K562 (cell line): Measurements from ENCODE around the gene HSD17B3. TPM values are rescaled to one million over a fixed set of nuclear protein-coding genes. Genes with fewer than 3 reads are reported as not detected.

Source experiments
- ADNP ChIP-seq: fragments of 200-800 bp; sonication (Bioruptor generic); IDR thresholded peaks from 2 replicates; pipeline ENCODE4 v1.6.1; 2016; ENCODE audit warnings: missing genetic modification characterization, missing compliant biosample characterization
- BHLHE40 ChIP-seq: IDR thresholded peaks from 2 replicates; pipeline ENCODE4 v1.6.1; 2011; ENCODE audit warnings: low read length, improper control_type of control experiment
- COPS2 ChIP-seq: fragments of 450-650 bp; conservative IDR thresholded peaks from 2 replicates; pipeline ENCODE4 v1.6.1; 2016; ENCODE audit warnings: mild to moderate bottlenecking, moderate library complexity
- CREM ChIP-seq: IDR thresholded peaks from 2 replicates; pipeline ENCODE4 v1.6.1; 2014; ENCODE audit warnings: antibody characterized with exemption, low read depth
- E2F5 ChIP-seq: sonication (generic); formaldehyde crosslinking; IDR thresholded peaks from 2 replicates; pipeline ENCODE4 v1.8.0; 2022; ENCODE audit warnings: mild to moderate bottlenecking, missing genetic modification reagents
- EGR1 ChIP-seq: fragments of 450-650 bp; conservative IDR thresholded peaks from 2 replicates; pipeline ENCODE4 v1.6.1; 2017; ENCODE audit warnings: mild to moderate bottlenecking
- EP300 ChIP-seq: IDR thresholded peaks from 2 replicates; pipeline ENCODE4 v1.6.1; 2012; ENCODE audit warnings: low read length, improper control_type of control experiment
- FOXJ3 ChIP-seq: sonication (generic); formaldehyde crosslinking; IDR thresholded peaks from 2 replicates; pipeline ENCODE4 v1.4.0; 2020; ENCODE audit warnings: mild to moderate bottlenecking, missing genetic modification reagents
- GATAD2B ChIP-seq: fragments of 450-650 bp; IDR thresholded peaks from 2 replicates; pipeline ENCODE4 v1.6.1; 2017; ENCODE audit warnings: mild to moderate bottlenecking, borderline replicate concordance
- HEY1 ChIP-seq: fragments of 250-450 bp; sonication (Bioruptor Pico); IDR thresholded peaks from 2 replicates; pipeline ENCODE4 v1.5.0; 2020; ENCODE audit warnings: mild to moderate bottlenecking, moderate library complexity, borderline replicate concordance
- MCM3 ChIP-seq: fragments of 450-650 bp; IDR thresholded peaks from 2 replicates; pipeline ENCODE4 v1.6.1; 2016
- MNT ChIP-seq, 2 experiments: fragments of 450-650 bp; conservative IDR thresholded peaks; 2 replicates each; pipeline ENCODE4 v1.6.1; 2017; ENCODE audit warnings: mild to moderate bottlenecking in 2 of 2, moderate library complexity in 2 of 2
- NFATC3 ChIP-seq: fragments of 450-650 bp; IDR thresholded peaks from 2 replicates; pipeline ENCODE4 v1.6.1; 2017; ENCODE audit warnings: mild to moderate bottlenecking
- NR0B1 ChIP-seq: fragments of 450-650 bp; IDR thresholded peaks from one replicate; pipeline ENCODE4 v1.6.1; 2018; ENCODE audit warnings: mild to moderate bottlenecking, moderate library complexity; ENCODE audit not compliant: partially characterized antibody
- NR3C1 ChIP-seq: sonication (generic); formaldehyde crosslinking; IDR thresholded peaks from 2 replicates; pipeline ENCODE4 v1.8.1; 2022; ENCODE audit warnings: missing genetic modification reagents
- PRPF4 ChIP-seq: fragments of 200-400 bp; formaldehyde crosslinking; IDR thresholded peaks from one replicate; pipeline ENCODE4 v1.6.1; 2017; ENCODE audit warnings: low read length, low read depth, mild to moderate bottlenecking; ENCODE audit not compliant: insufficient read depth, poor library complexity, severe bottlenecking
- RNF2 ChIP-seq: sonication (generic); IDR thresholded peaks from 2 replicates; pipeline ENCODE4 v1.6.1; 2016
- TAL1 ChIP-seq: fragments of 450-650 bp; IDR thresholded peaks from 2 replicates; pipeline ENCODE4 v1.6.1; 2016; ENCODE audit warnings: mild to moderate bottlenecking
- ZFP91 ChIP-seq: sonication (generic); formaldehyde crosslinking; IDR thresholded peaks from 2 replicates; pipeline ENCODE4 v1.8.0; 2022; ENCODE audit warnings: mild to moderate bottlenecking, missing genetic modification reagents
- ZNF224 ChIP-seq: sonication (generic); formaldehyde crosslinking; IDR thresholded peaks from 2 replicates; pipeline ENCODE4 v1.8.0; 2022; ENCODE audit warnings: mild to moderate bottlenecking, missing genetic modification reagents
- ZNF551 ChIP-seq: fragments of 250-450 bp; sonication (Bioruptor Pico); IDR thresholded peaks from 2 replicates; pipeline ENCODE4 v1.5.0; 2021; ENCODE audit warnings: mild to moderate bottlenecking, moderate library complexity
- ZNF740 ChIP-seq, 3 experiments: fragments of 200-800 bp in 1 of 3; sonication (Bioruptor generic) in 1 of 3; sonication (generic) in 1 of 3; formaldehyde crosslinking in 1 of 3; IDR thresholded peaks; 2 replicates each; pipeline versions ENCODE4 v1.6.1 to v1.8.0; 2016 to 2022; ENCODE audit warnings: mild to moderate bottlenecking in 2 of 3, missing compliant biosample characterization in 2 of 3, missing genetic modification characterization in 2 of 3, missing genetic modification reagents in 1 of 3
- polyA plus RNA-seq, 8 experiments: library from polyadenylated mRNA; depleted of rRNA in 4 of 8; stranded (reverse) in 5 of 8; unstranded in 3 of 8; fragments of >200 nt; fragmentation: Nextera tagmentation in 2 of 8; fragmentation: Illumina TruSeq in 1 of 8; extraction: Ambion mirVana in 2 of 8; extraction: Trizol in 1 of 8; gene quantifications; 2 replicates each; pipeline versions ENCODE4 v1.2.1 to v1.2.3, GENCODE V29; 2011 to 2014; ENCODE audit warnings: inconsistent platforms in 1 of 8, missing spikeins in 1 of 8
- total RNA-seq, 7 experiments: library from RNA; depleted of rRNA in 6 of 7; stranded (reverse); fragments of >200 nt in 6 of 7; fragmentation: Illumina TruSeq in 2 of 7; extraction: Trizol in 2 of 7; gene quantifications; 2 replicates each; pipeline versions ENCODE4 v1.2.1 to v1.2.3, GENCODE V29; 2011 to 2021; ENCODE audit warnings: low replicate concordance in 1 of 7

Gene HSD17B3
- total and polyA plus RNA-seq, 9 of the 15 experiments (the other 6 are each of a cell fraction or from before 2014, with no cell fraction given): not detected

- TF ChIP-seq PRPF4: no peak
- no peak for TF ChIP-seq HEY1 (CRISPR knock-in tag)
- no peak for TF ChIP-seq ZFP91 (CRISPR knock-in tag)
- no peak for TF ChIP-seq TAL1
- TF ChIP-seq BHLHE40: no peak
- no peak for TF ChIP-seq E2F5
- TF ChIP-seq MCM3: no peak
- no peak for TF ChIP-seq NR3C1 (CRISPR knock-in tag)
- no peak for TF ChIP-seq NFATC3
- TF ChIP-seq ZNF551 (CRISPR knock-in tag): no peak
- no peak for TF ChIP-seq RNF2
- no peak for TF ChIP-seq ADNP
- TF ChIP-seq ZNF740 (CRISPR knock-in tag; IDR thresholded peaks at IDR 0.05): no peak
- TF ChIP-seq ZNF740 (tag; IDR thresholded peaks at IDR 0.05): no peak
- TF ChIP-seq FOXJ3 (CRISPR knock-in tag): no peak
- no peak for TF ChIP-seq NR0B1
- TF ChIP-seq GATAD2B: no peak
- TF ChIP-seq CREM: no peak
- no peak for TF ChIP-seq ZNF224 (CRISPR knock-in tag)
- peak; percentile 19; the same call in 1 of the 2 replicates for TF ChIP-seq EGR1
- TF ChIP-seq MNT (conservative IDR thresholded peaks at IDR 0.05): no peak
- no peak for TF ChIP-seq EP300
- no peak for TF ChIP-seq COPS2
Measured at GRCh38 chr9:96217754-96218693, 84.0 kb downstream of the HSD17B3 start (continued).
